IMR-90 (cell line): ENCODE measurements around the gene MAPK8IP3.

Experiments used
- CTCF ChIP-seq: conservative IDR thresholded peaks from 2 replicates; pipeline ENCODE4 v1.5.1; 2012; ENCODE audit warnings: mild to moderate bottlenecking, low read depth, low read length, improper control_type of control experiment
- FOS ChIP-seq: fragments of 150-350 bp; IDR thresholded peaks from 2 replicates; pipeline ENCODE4 v1.6.1; 2016; ENCODE audit warnings: low read depth, low read length
- MAZ ChIP-seq: IDR thresholded peaks from 2 replicates; pipeline ENCODE4 v1.6.1; 2012; ENCODE audit warnings: low read depth, mild to moderate bottlenecking, low read length, improper control_type of control experiment, moderate library complexity, borderline replicate concordance
- POLR2A ChIP-seq: IDR thresholded peaks from 2 replicates; pipeline ENCODE4 v1.6.1; 2012; ENCODE audit warnings: mild to moderate bottlenecking, low read depth, low read length
- RAD21 ChIP-seq: IDR thresholded peaks from 2 replicates; pipeline ENCODE4 v1.6.1; 2012; ENCODE audit warnings: low read length, improper control_type of control experiment
- USF2 ChIP-seq: fragments of 150-350 bp; IDR thresholded peaks from 2 replicates; pipeline ENCODE4 v1.6.1; 2017; ENCODE audit warnings: mild to moderate bottlenecking, antibody characterized with exemption, low read length, low read depth

- TF ChIP-seq CTCF (no peak), FOS (no peak), MAZ (no peak), POLR2A (no peak), RAD21 (no peak), USF2 (no peak)
These were observed 63.7 kb downstream of the MAPK8IP3 start for GRCh38 chr16:1769402-1770300.
